B cell (primary cell): Measurements from ENCODE around the gene PEPD. TPM values are rescaled to one million over a fixed set of nuclear protein-coding genes. Genes with fewer than 3 reads are reported as not detected.

Experiments used
- ATAC-seq: fragments of 200-7000 bp; cut with Tn5 transposase; one replicate; pipeline ENCODE4 v1.10.0; 2021; ENCODE audit warnings: low read depth, mild to moderate bottlenecking, moderate number of reproducible peaks, moderate library complexity
- CTCF ChIA-PET: fragments of 350-600 bp; sonication (Branson Sonifier 250); formaldehyde crosslinking; loops from one replicate; lab custom pipeline; 2021; ENCODE audit warnings: antibody characterized with exemption, inconsistent platforms; lab: Charles Lee
- POLR2A ChIA-PET: fragments of 350-600 bp; sonication (Branson Sonifier 250); formaldehyde crosslinking; loops from one replicate; lab custom pipeline; 2021; ENCODE audit warnings: antibody characterized with exemption; lab: Charles Lee
- DNase-seq: peaks from one replicate; pipeline ENCODE4 v3.0.0; 2013
- H2AFZ ChIP-seq: 2 replicates; pipeline ENCODE4 v1.6.1; 2012; ENCODE audit warnings: mild to moderate bottlenecking, low read depth, low read length; ENCODE audit not compliant: insufficient read depth, poor library complexity, severe bottlenecking
- H3K27ac ChIP-seq, 2 donors: 1 replicate in 1 of 2; 2 replicates in 1 of 2; pipeline ENCODE4 v1.5.1; 2012 to 2013; ENCODE audit warnings: low read length in 2 of 2, mild to moderate bottlenecking in 2 of 2, moderate library complexity in 1 of 2
- H3K27me3 ChIP-seq, 4 experiments: fragments of 200-600 bp in 1 of 4; sonication (generic) in 1 of 4; replicated peaks in 1 of 4; 1 replicate in 2 of 4; 2 replicates in 2 of 4; pipeline versions ENCODE4 v1.6.1 to v1.7.0; 2013 to 2016; ENCODE audit warnings: low read length in 3 of 4, mild to moderate bottlenecking in 2 of 4, mixed read lengths in 1 of 4, moderate library complexity in 1 of 4; ENCODE audit not compliant: insufficient read depth in 4 of 4, control insufficient read depth in 3 of 4; ENCODE audit errors: control extremely low read depth in 1 of 4
- H3K36me3 ChIP-seq, 2 experiments: replicated peaks in 1 of 2; 1 replicate in 1 of 2; 2 replicates in 1 of 2; pipeline versions ENCODE4 v1.6.1 to v1.7.1; 2013; ENCODE audit warnings: low read length in 1 of 2; ENCODE audit not compliant: insufficient read depth in 2 of 2, control insufficient read depth in 1 of 2; ENCODE audit errors: control extremely low read depth in 1 of 2, extremely low read depth in 1 of 2
- H3K4me1 ChIP-seq, 2 donors: fragments of 200-600 bp in 1 of 2; sonication (generic) in 1 of 2; 1 replicate in 1 of 2; 2 replicates in 1 of 2; pipeline versions ENCODE4 v1.5.1 to v1.6.1; 2013 to 2017; ENCODE audit warnings: low read length in 2 of 2; ENCODE audit not compliant: control insufficient read depth in 2 of 2, insufficient read depth in 2 of 2
- H3K4me2 ChIP-seq: replicated peaks from 2 replicates; pipeline ENCODE3; 2012; ENCODE audit warnings: mild to moderate bottlenecking, low read depth, low read length; ENCODE audit not compliant: poor library complexity, severe bottlenecking
- H3K4me3 ChIP-seq, 5 experiments: fragments of 200-600 bp in 1 of 5; sonication (generic) in 1 of 5; 1 replicate in 3 of 5; 2 replicates in 2 of 5; pipeline versions ENCODE4 v1.5.1 to v1.7.0; 2011 to 2016; ENCODE audit warnings: low read length in 4 of 5, mild to moderate bottlenecking in 4 of 5, low read depth in 2 of 5, control low read depth in 1 of 5, moderate library complexity in 1 of 5; ENCODE audit not compliant: insufficient read depth in 1 of 5; ENCODE audit errors: control extremely low read depth in 1 of 5, extremely low read depth in 1 of 5
- H3K79me2 ChIP-seq: fragments of 200-600 bp; sonication (generic); one replicate; pipeline ENCODE4 v1.6.0; 2016; ENCODE audit warnings: low read length; ENCODE audit not compliant: control insufficient read depth, insufficient read depth
- H3K9ac ChIP-seq: fragments of 200-600 bp; sonication (generic); 2 replicates; pipeline ENCODE4 v1.6.1; 2017; ENCODE audit warnings: mild to moderate bottlenecking, low read length, moderate library complexity
- H3K9me3 ChIP-seq, 3 donors: one replicate each; pipeline versions ENCODE4 v1.6.1 to v1.7.1; 2013; ENCODE audit warnings: low read length in 2 of 3; ENCODE audit not compliant: control insufficient read depth in 2 of 3, insufficient read depth in 1 of 3; ENCODE audit errors: control extremely low read depth in 1 of 3
- H4K20me1 ChIP-seq: 2 replicates; pipeline ENCODE4 v1.6.0; 2012; ENCODE audit warnings: mild to moderate bottlenecking, low read length; ENCODE audit not compliant: insufficient read depth, control insufficient read depth, poor library complexity, severe bottlenecking
- H3K27ac Mint-ChIP-seq: one replicate; pipeline ENCODE4 v1.8.0; 2021; ENCODE audit warnings: mixed read lengths
- H3K27me3 Mint-ChIP-seq: one replicate; pipeline ENCODE4 v1.8.0; 2021; ENCODE audit warnings: mixed read lengths
- H3K4me1 Mint-ChIP-seq: one replicate; pipeline ENCODE4 v1.8.0; 2021; ENCODE audit warnings: mixed read lengths
- H3K4me3 Mint-ChIP-seq: one replicate; pipeline ENCODE4 v1.8.0; 2021; ENCODE audit warnings: mixed read lengths
- H3K9me3 Mint-ChIP-seq: one replicate; pipeline ENCODE4 v1.8.0; 2022; ENCODE audit warnings: mixed read lengths; ENCODE audit not compliant: insufficient read depth
- CTCF ChIP-seq: fragments of 200-600 bp; IDR thresholded peaks from one replicate; pipeline ENCODE4 v1.8.0; 2022; ENCODE audit warnings: antibody characterized with exemption, mild to moderate bottlenecking
- EZH2 ChIP-seq: IDR thresholded peaks from 2 replicates; pipeline ENCODE4 v1.6.1; 2012; ENCODE audit warnings: borderline replicate concordance, low read depth, mild to moderate bottlenecking, moderate library complexity, low read length; ENCODE audit not compliant: insufficient read depth, poor library complexity, severe bottlenecking
- WGBS: methylation state at CpG from one replicate; pipeline ENCODE4 v1.1.5; 2013; ENCODE audit warnings: missing lambda C conversion rate; ENCODE audit not compliant: insufficient coverage; 5-methylcytosine and 5-hydroxymethylcytosine counted together
- intact Hi-C: fragments of 100-400 bp; cut with micrococcal nuclease; formaldehyde crosslinking; loops from one replicate; pipeline ENCODE4 v1.10.0; 2022
- polyA plus RNA-seq: library from polyadenylated mRNA; depleted of rRNA; stranded (reverse); fragments of >200 nt; gene quantifications from 2 replicates; pipeline ENCODE4 v1.2.3, GENCODE V29; 2012
- total RNA-seq, 2 donors: library from RNA; stranded (reverse); fragments of 120-200 nt in 1 of 2; gene quantifications; 1 replicate in 1 of 2; 2 replicates in 1 of 2; pipeline versions ENCODE4 v1.2.3 to v1.2.4, GENCODE V29; 2013 to 2022

Gene PEPD
- total and polyA plus RNA-seq, 2 donors (not counting 1 experiment from before 2014, with no cell fraction given): 36.4 to 42.7 TPM

GRCh38 chr19:33383720-33384292 lies 137.8 kb downstream of the PEPD start:
- TF ChIP-seq CTCF: no peak
- Histone ChIP-seq H3K4me1 (no peaks in the 10 kb centered on the region), H4K20me1 (peaks cover 58% of the 10 kb centered on the region), H3K79me2 (peaks cover 48% of the 10 kb centered on the region), H3K27me3 (no peaks in the 10 kb centered on the region), H3K4me3 (no peak overlapping the region), H2AFZ (no peak overlapping the region), H3K36me3 (peaks cover 0 to 16% of the 10 kb centered on the region in 2 experiments), H3K27ac (no peak overlapping the region), H3K4me2 (no peak overlapping the region), H3K9me3 (no peaks in the 10 kb centered on the region), H3K9ac (no peak overlapping the region)
- Mint-ChIP-seq H3K27ac (no peak overlapping the region), H3K4me1 (peaks cover 20% of the 10 kb centered on the region), H3K9me3 (no peaks in the 10 kb centered on the region), H3K27me3 (no peaks in the 10 kb centered on the region), H3K4me3 (no peak overlapping the region)
- ChIA-PET CTCF (interaction anchor here (1.1 to 1.5 kb wide), 4 partner anchors 10 to 148 kb away, joined by 3 to 4 read pairs (median 3); partner anchors contain the start of gene CEBPG), POLR2A (no interaction called here)
- 90% methylated on average over 12 of the region's 13 CpGs for WGBS
- ATAC-seq: no peak
- no peak for DNase-seq
- intact Hi-C loops: no loop called here

- POLR2A ChIA-PET: no interaction called here
Observed at GRCh38 chr19:33382982-33383381, 138.6 kb downstream of the PEPD start.

More at GRCh38 chr19:33382982-33383381, 138.6 kb downstream of the PEPD start:
- H3K4me3 Mint-ChIP-seq: no peak overlapping the region
- no peaks in the 10 kb centered on the region for H3K27me3 Mint-ChIP-seq
- Histone ChIP-seq H3K36me3 (peaks cover 0 to 16% of the 10 kb centered on the region in 2 experiments), H3K4me2 (no peak overlapping the region), H3K9me3 (no peaks in the 10 kb centered on the region), H3K4me1 (no peaks in the 10 kb centered on the region), H4K20me1 (peaks cover 62% of the 10 kb centered on the region), H3K4me3 (no peak overlapping the region), H3K9ac (no peak overlapping the region), H3K79me2 (peaks cover 56% of the 10 kb centered on the region), H2AFZ (no peak overlapping the region), H3K27ac (no peak overlapping the region), H3K27me3 (no peaks in the 10 kb centered on the region)
- peaks cover 23% of the 10 kb centered on the region for H3K4me1 Mint-ChIP-seq
- H3K9me3 Mint-ChIP-seq: no peaks in the 10 kb centered on the region
- WGBS: 90% methylated on average over 3 of the region's 4 CpGs
- no peak overlapping the region for H3K27ac Mint-ChIP-seq
- no peak for ATAC-seq
- no peak for TF ChIP-seq EZH2
- no peak for TF ChIP-seq CTCF
- intact Hi-C loops: no loop called here
- CTCF ChIA-PET: interaction anchor here (1.6 kb wide), 1 partner anchor 147 kb away, joined by 6 read pairs; no protein-coding TSS in a partner anchor
- no peak for DNase-seq
